HepG2 (cell line): ENCODE data around the gene TULP4. TPM values are rescaled to one million over a fixed set of nuclear protein-coding genes. Genes with fewer than 3 reads are reported as not detected.

Source experiments
- ATAC-seq: fragments of 200-7000 bp; cut with Tn5 transposase; 3 replicates; pipeline ENCODE4 v1.9.1; 2020; ENCODE audit warnings: mild to moderate bottlenecking, moderate library complexity
- BruUV-seq: library from RNA; stranded (reverse); fragments of 400-500 nt; replicated peaks from 2 replicates; lab custom pipeline; 2021; lab: Mats Ljungman, UMichigan
- CTCF ChIA-PET: fragments of 300-600 bp; formaldehyde crosslinking; extraction: SDS; loops from one replicate; lab custom pipeline; 2021; ENCODE audit warnings: low total read pairs, inconsistent platforms, low intra/inter-chr PET ratio; lab: Yijun Ruan, JAX
- POLR2A ChIA-PET: fragments of 350-600 bp; sonication (Branson Sonifier 250); formaldehyde crosslinking; loops from one replicate; lab custom pipeline; 2020; ENCODE audit warnings: antibody characterized with exemption, inconsistent platforms; lab: Yijun Ruan, JAX
- DNase-seq: peaks from one replicate; pipeline ENCODE4 v3.0.0-alpha.2; 2015; ENCODE audit warnings: low spot score
- FAIRE-seq: peaks from 3 replicates; lab custom pipeline; 2011; peaks lifted over from hg19 to GRCh38; lab: Jason Lieb, UNC
- H2AFZ ChIP-seq: one replicate; pipeline ENCODE4 v1.6.1; 2011; ENCODE audit warnings: low read length, inconsistent platforms
- H3K27ac ChIP-seq: fragments of 300-600 bp; 3 replicates; pipeline ENCODE4 v1.8.0; 2011; ENCODE audit warnings: mixed run types, mild to moderate bottlenecking, mixed read lengths, low read length, inconsistent platforms; ENCODE audit not compliant: insufficient read depth; ENCODE audit errors: extremely low read length
- H3K27me3 ChIP-seq, 2 experiments: fragments of 200-600 bp in 1 of 2; 2 replicates in 1 of 2; 3 replicates in 1 of 2; pipeline versions ENCODE4 v1.6.0 to v1.8.0; 2011; ENCODE audit warnings: low read length in 2 of 2, mild to moderate bottlenecking in 2 of 2, moderate library complexity in 2 of 2, inconsistent platforms in 1 of 2; ENCODE audit not compliant: insufficient read depth in 2 of 2, control insufficient read depth in 1 of 2
- H3K36me3 ChIP-seq, 2 experiments: fragments of 200-600 bp in 1 of 2; replicated peaks in 1 of 2; 2 replicates in 1 of 2; 3 replicates in 1 of 2; pipeline versions ENCODE4 v1.5.1 to v1.8.0; 2011; ENCODE audit warnings: low read length in 2 of 2, inconsistent platforms in 1 of 2; ENCODE audit not compliant: insufficient read depth in 2 of 2, control insufficient read depth in 1 of 2
- H3K4me1 ChIP-seq: 2 replicates; pipeline ENCODE4 v1.5.1; 2012; ENCODE audit warnings: low read length, inconsistent platforms; ENCODE audit not compliant: insufficient read depth
- H3K4me2 ChIP-seq: 2 replicates; pipeline ENCODE4 v1.6.0; 2011; ENCODE audit warnings: low read depth, low read length, inconsistent platforms
- H3K4me3 ChIP-seq, 3 experiments: fragments of 200-600 bp in 1 of 3; sonication (generic), shearing (Covaris generic) in 1 of 3; replicated peaks in 1 of 3; 2 replicates each; pipeline ENCODE4 v1.5.1; 2011 to 2016; ENCODE audit warnings: low read length in 3 of 3, inconsistent platforms in 2 of 3, low read depth in 2 of 3, mild to moderate bottlenecking in 2 of 3, control low read depth in 1 of 3, mixed read lengths in 1 of 3; ENCODE audit not compliant: insufficient read depth in 1 of 3
- H3K79me2 ChIP-seq: one replicate; pipeline ENCODE4 v1.6.1; 2011; ENCODE audit warnings: low read length, inconsistent platforms; ENCODE audit not compliant: insufficient read depth
- H3K9ac ChIP-seq: 2 replicates; pipeline ENCODE4 v1.6.0; 2011; ENCODE audit warnings: mild to moderate bottlenecking, low read depth, low read length, inconsistent platforms; ENCODE audit not compliant: insufficient read depth
- H3K9me3 ChIP-seq: 2 replicates; pipeline ENCODE4 v1.5.1; 2012; ENCODE audit warnings: mild to moderate bottlenecking, low read length
- H4K20me1 ChIP-seq: 2 replicates; pipeline ENCODE4 v1.6.0; 2011; ENCODE audit warnings: inconsistent platforms, mild to moderate bottlenecking, low read length, moderate library complexity; ENCODE audit not compliant: insufficient read depth
- AKNA ChIP-seq: sonication (generic); formaldehyde crosslinking; IDR thresholded peaks from 2 replicates; pipeline ENCODE4 v1.4.0; 2020; ENCODE audit warnings: missing genetic modification reagents, borderline replicate concordance
- DBP ChIP-seq: sonication (generic); formaldehyde crosslinking; IDR thresholded peaks from 2 replicates; pipeline ENCODE4 v1.4.0; 2020; ENCODE audit warnings: missing genetic modification reagents; ENCODE audit errors: not compliant biosample characterization
- HOXA7 ChIP-seq: sonication (generic); formaldehyde crosslinking; IDR thresholded peaks from 2 replicates; pipeline ENCODE4 v1.8.1; 2022; ENCODE audit warnings: mild to moderate bottlenecking, missing genetic modification reagents, moderate library complexity
- MAZ ChIP-seq, 2 experiments: sonication (generic) in 1 of 2; formaldehyde crosslinking in 1 of 2; IDR thresholded peaks; 2 replicates each; pipeline versions ENCODE4 v1.5.0 to v1.6.1; 2012 to 2020; ENCODE audit warnings: low read depth in 2 of 2, mild to moderate bottlenecking in 2 of 2, borderline replicate concordance in 1 of 2, improper control_type of control experiment in 1 of 2, low read length in 1 of 2, missing genetic modification reagents in 1 of 2, moderate library complexity in 1 of 2
- PLRG1 ChIP-seq: fragments of 450-650 bp; conservative IDR thresholded peaks from 2 replicates; pipeline ENCODE4 v1.6.1; 2016
- SNAPC4 ChIP-seq: sonication (generic); formaldehyde crosslinking; IDR thresholded peaks from 2 replicates; pipeline ENCODE4 v1.4.0; 2020; ENCODE audit warnings: mild to moderate bottlenecking, missing genetic modification reagents
- ZNF121 ChIP-seq: sonication (generic); formaldehyde crosslinking; IDR thresholded peaks from 2 replicates; pipeline ENCODE4 v1.5.0; 2020; ENCODE audit warnings: mild to moderate bottlenecking, missing genetic modification reagents
- WGBS: methylation state at CpG from one replicate; pipeline ENCODE4 v1.1.6; 2017; ENCODE audit warnings: low lambda C conversion rate; 5-methylcytosine and 5-hydroxymethylcytosine counted together
- in situ Hi-C: cut with HindIII; loops from 2 replicates; pipeline ENCODE4 v1.10.0; 2017; ENCODE audit warnings: low pct_unique_long_range_greater_than_20kb; ENCODE audit not compliant: extremely low pct_ligation_motif_present
- intact Hi-C: fragments of 100-400 bp; cut with micrococcal nuclease; formaldehyde crosslinking; loops from one replicate; pipeline ENCODE4 v1.10.0; 2022; ENCODE audit not compliant: unreplicated experiment
- polyA plus RNA-seq, 8 experiments: library from polyadenylated mRNA; depleted of rRNA in 3 of 8; stranded (reverse) in 7 of 8; unstranded in 1 of 8; fragments of >200 nt; fragmentation: Illumina TruSeq in 4 of 8; extraction: Trizol in 4 of 8; gene quantifications; 2 replicates each; pipeline versions ENCODE4 v1.2.1 to v1.2.3, GENCODE V29; 2011 to 2016; ENCODE audit warnings: low read depth in 4 of 8, missing spikeins in 1 of 8, mixed read lengths in 1 of 8; ENCODE audit not compliant: insufficient read depth in 1 of 8
- total RNA-seq, 5 experiments: library from RNA; depleted of rRNA; stranded (reverse); fragments of >200 nt; fragmentation: Illumina TruSeq; extraction: Trizol; gene quantifications; 2 replicates each; pipeline ENCODE4 v1.2.3, GENCODE V29; 2016; ENCODE audit warnings: low read depth in 1 of 5
- TF ChIP-seq, protein P1 (sequence below): sonication (generic); formaldehyde crosslinking; IDR thresholded peaks from 2 replicates; pipeline ENCODE4 v1.4.0; 2020; ENCODE audit warnings: missing genetic modification reagents
- TF ChIP-seq, protein P2 (sequence below): sonication (generic); formaldehyde crosslinking; IDR thresholded peaks from 2 replicates; pipeline ENCODE4 v1.5.1; 2020; ENCODE audit warnings: missing genetic modification reagents, mild to moderate bottlenecking, borderline replicate concordance

TULP4 gene
- total and polyA plus RNA-seq, 2 of the 13 experiments (the other 11 are each of a cell fraction or from before 2014, with no cell fraction given) = 21.1 to 122 TPM

DNA sequence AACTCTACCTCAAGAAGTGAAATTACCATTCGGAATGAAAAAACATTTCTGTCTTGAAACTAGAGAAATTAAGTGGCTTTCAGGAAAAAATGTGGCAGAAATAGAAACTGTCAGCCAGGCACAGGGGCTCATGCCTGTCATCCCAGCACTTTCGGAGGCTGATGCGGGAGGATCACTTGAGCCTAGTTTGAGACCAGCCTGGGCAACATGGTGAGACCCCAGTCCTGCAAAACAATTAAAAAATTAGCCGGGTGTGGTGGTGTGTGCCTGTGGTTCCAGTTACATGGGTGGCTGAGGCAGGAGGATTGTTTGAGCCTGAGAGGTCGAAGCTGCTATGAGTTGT, 240.5 kb downstream of the TULP4 start:
- H3K4me2 ChIP-seq = no peak overlapping the region
- ChIA-PET POLR2A (interaction anchor here (1.3 kb wide), 1 partner anchor 16 kb away, joined by 4 read pairs; no protein-coding TSS in a partner anchor), CTCF (no interaction called here)
- H3K79me2 ChIP-seq = no peaks in the 10 kb centered on the region
- H3K36me3 ChIP-seq = no peaks in the 10 kb centered on the region
- ATAC-seq = no peak
- no peaks in the 10 kb centered on the region for H4K20me1 ChIP-seq
- no peak overlapping the region for H3K4me3 ChIP-seq
- no peak for FAIRE-seq
- in situ Hi-C loops (no loop called here), intact Hi-C loops (no loop called here)
- BruUV-seq = no TSS peak
- no peak for DNase-seq
- no peaks in the 10 kb centered on the region for H3K27me3 ChIP-seq
- H3K9me3 ChIP-seq = no peaks in the 10 kb centered on the region
- H2AFZ ChIP-seq = no peak overlapping the region
- no peak overlapping the region for H3K27ac ChIP-seq
- H3K9ac ChIP-seq = no peak overlapping the region
- WGBS = 92% methylated on average over 5 of the region's 5 CpGs
- peaks cover 75% of the 10 kb centered on the region for H3K4me1 ChIP-seq
- TF ChIP-seq SNAPC4 (CRISPR knock-in tag) (0 out of 2 replicates have a peak, but pooled peaks have one; percentile 24), AKNA (CRISPR knock-in tag) (no peak), ZNF121 (CRISPR knock-in tag) (0 out of 2 replicates have a peak, but pooled peaks have one; percentile 54), HOXA7 (CRISPR knock-in tag) (no peak), DBP (CRISPR knock-in tag) (no peak), PLRG1 (no peak), MAZ (IDR thresholded peaks at IDR 0.05; ENCODE audit: borderline replicate concordance, low read depth, low read length) (no peak), MAZ (CRISPR knock-in tag; IDR thresholded peaks at IDR 0.05; ENCODE audit: low read depth) (no peak)
- TF ChIP-seq, protein P1, sequence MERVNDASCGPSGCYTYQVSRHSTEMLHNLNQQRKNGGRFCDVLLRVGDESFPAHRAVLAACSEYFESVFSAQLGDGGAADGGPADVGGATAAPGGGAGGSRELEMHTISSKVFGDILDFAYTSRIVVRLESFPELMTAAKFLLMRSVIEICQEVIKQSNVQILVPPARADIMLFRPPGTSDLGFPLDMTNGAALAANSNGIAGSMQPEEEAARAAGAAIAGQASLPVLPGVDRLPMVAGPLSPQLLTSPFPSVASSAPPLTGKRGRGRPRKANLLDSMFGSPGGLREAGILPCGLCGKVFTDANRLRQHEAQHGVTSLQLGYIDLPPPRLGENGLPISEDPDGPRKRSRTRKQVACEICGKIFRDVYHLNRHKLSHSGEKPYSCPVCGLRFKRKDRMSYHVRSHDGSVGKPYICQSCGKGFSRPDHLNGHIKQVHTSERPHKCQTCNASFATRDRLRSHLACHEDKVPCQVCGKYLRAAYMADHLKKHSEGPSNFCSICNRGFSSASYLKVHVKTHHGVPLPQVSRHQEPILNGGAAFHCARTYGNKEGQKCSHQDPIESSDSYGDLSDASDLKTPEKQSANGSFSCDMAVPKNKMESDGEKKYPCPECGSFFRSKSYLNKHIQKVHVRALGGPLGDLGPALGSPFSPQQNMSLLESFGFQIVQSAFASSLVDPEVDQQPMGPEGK (CRISPR knock-in tag) = no peak
- TF ChIP-seq, protein P2, sequence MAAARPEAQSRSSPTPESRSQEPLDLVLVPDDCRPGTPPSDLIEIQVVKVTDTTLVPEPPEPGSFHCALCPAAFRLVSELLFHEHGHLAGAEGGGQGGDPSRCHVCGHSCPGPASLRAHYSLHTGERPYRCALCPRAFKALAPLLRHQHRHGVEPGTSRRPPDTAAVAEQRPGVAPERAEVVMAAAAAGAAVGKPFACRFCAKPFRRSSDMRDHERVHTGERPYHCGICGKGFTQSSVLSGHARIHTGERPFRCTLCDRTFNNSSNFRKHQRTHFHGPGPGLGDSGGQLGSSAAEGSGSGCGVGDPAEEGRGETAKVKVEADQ (CRISPR knock-in tag) = no peak
